A673 (cell line): ENCODE data around the gene MATN4. TPM values are rescaled to one million over a fixed set of nuclear protein-coding genes. Genes with fewer than 3 reads are reported as not detected.

Experiments used
- BruUV-seq: library from RNA; stranded (reverse); fragments of 400-500 nt; replicated peaks from 2 replicates; lab custom pipeline; 2021; lab: Mats Ljungman, UMichigan
- CTCF ChIA-PET: fragments of 300-600 bp; sonication (Branson Sonifier 250); formaldehyde crosslinking; loops from one replicate; lab custom pipeline; 2022; ENCODE audit warnings: antibody characterized with exemption; lab: Charles Lee
- POLR2A ChIA-PET: fragments of 300-600 bp; sonication (Branson Sonifier 250); formaldehyde crosslinking; loops from one replicate; lab custom pipeline; 2022; ENCODE audit warnings: antibody characterized with exemption; ENCODE audit not compliant: low non-redundant PET; lab: Charles Lee
- DNase-seq: peaks from one replicate; pipeline ENCODE4 v3.0.0-alpha.2; 2015; ENCODE audit warnings: low spot score
- H3K27ac ChIP-seq: fragments of 200-600 bp; sonication (generic); 2 replicates; pipeline ENCODE4 v1.5.1; 2016; ENCODE audit warnings: mixed run types, low read depth, mild to moderate bottlenecking, mixed read lengths, antibody characterized with exemption, low read length; ENCODE audit not compliant: poor library complexity, severe bottlenecking
- H3K27me3 ChIP-seq: fragments of 200-600 bp; sonication (generic); replicated peaks from 2 replicates; pipeline ENCODE4 v1.6.1; 2017; ENCODE audit warnings: mixed run types, low read depth, mild to moderate bottlenecking, mixed read lengths, antibody characterized with exemption, low read length; ENCODE audit not compliant: insufficient read depth, poor library complexity
- H3K36me3 ChIP-seq: fragments of 200-600 bp; sonication (generic); 2 replicates; pipeline ENCODE4 v1.6.1; 2016; ENCODE audit warnings: mixed run types, mild to moderate bottlenecking, mixed read lengths, antibody characterized with exemption, low read length; ENCODE audit not compliant: insufficient read depth, poor library complexity, severe bottlenecking
- H3K4me1 ChIP-seq: fragments of 200-600 bp; sonication (generic); 2 replicates; pipeline ENCODE4 v1.6.1; 2017; ENCODE audit warnings: mixed run types, mild to moderate bottlenecking, mixed read lengths, antibody characterized with exemption, low read length; ENCODE audit not compliant: insufficient read depth, poor library complexity, severe bottlenecking
- H3K4me3 ChIP-seq: fragments of 200-600 bp; sonication (generic); 2 replicates; pipeline ENCODE4 v1.5.1; 2016; ENCODE audit warnings: low read depth, mixed run types, mild to moderate bottlenecking, mixed read lengths, low read length; ENCODE audit not compliant: poor library complexity, severe bottlenecking
- H3K9me3 ChIP-seq: fragments of 200-600 bp; sonication (generic); 2 replicates; pipeline ENCODE4 v1.6.1; 2016; ENCODE audit warnings: mixed run types, low read depth, mild to moderate bottlenecking, mixed read lengths, antibody characterized with exemption, low read length; ENCODE audit not compliant: poor library complexity, severe bottlenecking
- EZH2 ChIP-seq: fragments of 200-600 bp; sonication (generic); IDR thresholded peaks from 2 replicates; pipeline ENCODE4 v1.6.1; 2017; ENCODE audit warnings: borderline replicate concordance, low read depth, mild to moderate bottlenecking, mixed read lengths, antibody characterized with exemption, low read length; ENCODE audit not compliant: poor library complexity, severe bottlenecking
- intact Hi-C: fragments of 100-400 bp; cut with micrococcal nuclease; formaldehyde crosslinking; loops from one replicate; pipeline ENCODE4 v1.10.0; 2022; ENCODE audit not compliant: unreplicated experiment
- total RNA-seq: library from RNA; stranded (reverse); gene quantifications from 2 replicates; pipeline ENCODE4 v1.2.3, GENCODE V29; 2021
- TF ChIP-seq, protein P1 (sequence below): fragments of 300-800, 200-600 bp; sonication (generic); conservative IDR thresholded peaks from 2 replicates; pipeline ENCODE4 v1.5.1; 2017; ENCODE audit warnings: low read depth, mild to moderate bottlenecking, antibody characterized with exemption, low read length, moderate library complexity, mixed read lengths

Gene MATN4
- total RNA-seq, 1 experiment from 2014 or later = 0.28 TPM

GRCh38 chr20:45341939-45342854, 34.1 kb upstream of the MATN4 start:
- TF ChIP-seq, protein P1, sequence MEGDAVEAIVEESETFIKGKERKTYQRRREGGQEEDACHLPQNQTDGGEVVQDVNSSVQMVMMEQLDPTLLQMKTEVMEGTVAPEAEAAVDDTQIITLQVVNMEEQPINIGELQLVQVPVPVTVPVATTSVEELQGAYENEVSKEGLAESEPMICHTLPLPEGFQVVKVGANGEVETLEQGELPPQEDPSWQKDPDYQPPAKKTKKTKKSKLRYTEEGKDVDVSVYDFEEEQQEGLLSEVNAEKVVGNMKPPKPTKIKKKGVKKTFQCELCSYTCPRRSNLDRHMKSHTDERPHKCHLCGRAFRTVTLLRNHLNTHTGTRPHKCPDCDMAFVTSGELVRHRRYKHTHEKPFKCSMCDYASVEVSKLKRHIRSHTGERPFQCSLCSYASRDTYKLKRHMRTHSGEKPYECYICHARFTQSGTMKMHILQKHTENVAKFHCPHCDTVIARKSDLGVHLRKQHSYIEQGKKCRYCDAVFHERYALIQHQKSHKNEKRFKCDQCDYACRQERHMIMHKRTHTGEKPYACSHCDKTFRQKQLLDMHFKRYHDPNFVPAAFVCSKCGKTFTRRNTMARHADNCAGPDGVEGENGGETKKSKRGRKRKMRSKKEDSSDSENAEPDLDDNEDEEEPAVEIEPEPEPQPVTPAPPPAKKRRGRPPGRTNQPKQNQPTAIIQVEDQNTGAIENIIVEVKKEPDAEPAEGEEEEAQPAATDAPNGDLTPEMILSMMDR = no peak
- TF ChIP-seq EZH2 = no peak
- no peak overlapping the region for H3K4me3 ChIP-seq
- intact Hi-C loops = no loop called here
- CTCF ChIA-PET = no interaction called here
- no peaks in the 10 kb centered on the region for H3K27me3 ChIP-seq
- BruUV-seq = no TSS peak
- peaks cover 35% of the 10 kb centered on the region for H3K4me1 ChIP-seq
- no peaks in the 10 kb centered on the region for H3K9me3 ChIP-seq
- H3K36me3 ChIP-seq = peaks cover 4% of the 10 kb centered on the region
- POLR2A ChIA-PET = no interaction called here
- no peak overlapping the region for H3K27ac ChIP-seq
- no peak for DNase-seq

DNA sequence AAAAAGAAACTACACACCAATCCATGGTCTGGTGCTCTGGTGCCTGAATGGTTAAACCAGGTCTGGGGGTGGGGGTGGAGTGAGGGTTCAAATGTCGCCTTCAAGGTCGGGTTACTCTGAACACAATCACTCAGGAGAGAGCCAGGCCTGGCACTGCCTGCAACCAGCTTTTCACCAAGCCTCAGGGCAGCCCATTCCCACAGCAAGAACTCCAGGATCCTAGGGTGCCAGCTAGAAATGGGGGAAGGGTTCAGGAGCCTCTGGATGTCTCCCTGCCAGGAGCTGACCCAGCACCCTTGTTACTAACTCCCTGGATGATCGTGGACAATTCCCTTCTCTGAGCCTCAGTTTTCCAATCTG, 33.5 kb upstream of the MATN4 start:
- no peak for DNase-seq
- BruUV-seq = no TSS peak
- TF ChIP-seq EZH2 = no peak
- TF ChIP-seq, protein P1 = no peak
- H3K27me3 ChIP-seq = no peaks in the 10 kb centered on the region
- POLR2A ChIA-PET = no interaction called here
- H3K4me1 ChIP-seq = peaks cover 32% of the 10 kb centered on the region
- intact Hi-C loops = no loop called here
- no peak overlapping the region for H3K4me3 ChIP-seq
- no peak overlapping the region for H3K27ac ChIP-seq
- H3K36me3 ChIP-seq = peaks cover 4% of the 10 kb centered on the region
- no peaks in the 10 kb centered on the region for H3K9me3 ChIP-seq
- CTCF ChIA-PET = no interaction called here

DNA sequence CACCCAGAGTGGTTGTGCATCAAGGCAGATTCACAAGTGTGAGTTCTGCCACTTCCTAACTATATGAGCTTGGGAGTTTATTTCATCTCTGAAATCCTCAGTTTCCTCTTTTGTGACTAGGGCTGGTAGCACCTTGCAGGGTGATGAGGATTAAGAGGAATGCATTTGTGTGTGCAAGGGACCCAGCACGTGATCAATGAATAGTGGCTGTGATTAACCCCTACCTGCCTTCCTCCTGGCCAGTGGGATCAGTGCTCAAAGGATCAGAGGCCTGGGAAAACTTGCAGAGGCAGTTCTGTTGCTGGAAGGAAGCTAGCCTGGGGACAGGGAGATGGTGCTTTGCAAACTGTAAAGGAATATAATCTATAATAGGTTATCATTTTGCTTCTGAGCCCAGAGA, 32.9 kb upstream of the MATN4 start:
- intact Hi-C loops = no loop called here
- H3K36me3 ChIP-seq = peaks cover 4% of the 10 kb centered on the region
- H3K9me3 ChIP-seq = no peaks in the 10 kb centered on the region
- H3K4me1 ChIP-seq = peaks cover 26% of the 10 kb centered on the region
- ChIA-PET CTCF (no interaction called here), POLR2A (no interaction called here)
- H3K27ac ChIP-seq = no peak overlapping the region
- DNase-seq = no peak
- H3K4me3 ChIP-seq = no peak overlapping the region
- BruUV-seq = no TSS peak
- TF ChIP-seq, protein P1 = no peak
- no peak for TF ChIP-seq EZH2
- H3K27me3 ChIP-seq = no peaks in the 10 kb centered on the region
